Measurements from ENCODE around the gene KAT2A. TPM values are rescaled to one million over a fixed set of nuclear protein-coding genes. Genes with fewer than 3 reads are reported as not detected.

The KAT2A gene
- polyA plus RNA-seq, 3 donors from 2014 or later = 2.9 to 4.3 (median 3.5) TPM

GRCh38 chr17:42087736-42088705 is 33.1 kb downstream of the KAT2A start:
- no peaks in the 10 kb centered on the region for H3K36me3 Mint-ChIP-seq
- no peaks in the 10 kb centered on the region for H3K9me3 Mint-ChIP-seq
- H3K27me3 Mint-ChIP-seq (ENCODE audit: low read depth in 3 of 3) = peaks cover 0 to 5% (median 0%) of the 10 kb centered on the region in 3 donors
- no peaks in the 10 kb centered on the region for H3K4me1 Mint-ChIP-seq
- no peak overlapping the region for H3K27ac Mint-ChIP-seq
- no peak for DNase-seq
- H3K4me3 Mint-ChIP-seq = no peak overlapping the region

GRCh38 chr17:42087042-42087701 is 34.0 kb downstream of the KAT2A start:
- no peaks in the 10 kb centered on the region for H3K36me3 Mint-ChIP-seq

DNA sequence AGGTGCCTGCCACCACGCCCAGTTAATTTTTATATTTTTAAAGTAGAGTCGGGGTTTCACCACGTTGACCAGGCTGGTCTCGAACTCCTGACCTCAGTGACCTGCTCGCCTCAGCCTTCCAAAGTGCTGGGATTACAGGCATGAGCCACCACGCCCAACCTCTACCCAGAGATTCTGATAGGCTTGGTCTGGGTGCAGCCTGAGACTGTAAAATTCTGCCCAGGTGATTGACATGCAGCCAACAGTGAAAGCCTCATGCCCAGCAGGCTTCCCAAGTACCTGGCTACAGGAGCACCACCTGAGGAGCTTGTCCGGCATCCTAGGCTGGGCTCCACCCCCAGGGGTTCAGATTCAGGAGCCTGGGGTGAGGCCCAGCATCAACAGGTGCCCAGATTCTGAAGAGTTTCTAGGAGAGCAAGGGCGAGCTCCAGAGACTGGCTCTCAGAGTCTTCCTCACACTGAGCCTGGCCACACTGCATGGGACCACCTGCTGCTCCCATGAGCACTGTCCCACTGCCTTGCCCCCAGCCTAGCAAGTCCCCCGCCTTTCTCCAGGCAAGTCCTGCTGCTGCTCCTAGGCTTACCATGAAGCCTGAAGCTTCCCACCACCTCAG is 39.5 kb downstream of the KAT2A start:
- no peak for DNase-seq
- H3K4me3 Mint-ChIP-seq = no peak overlapping the region
- peaks cover 0 to 3% (median 2%) of the 10 kb centered on the region in 3 donors for H3K27me3 Mint-ChIP-seq (ENCODE audit: low read depth in 3 of 3)
- no peaks in the 10 kb centered on the region for H3K4me1 Mint-ChIP-seq
- no peak overlapping the region for H3K27ac Mint-ChIP-seq
- H3K9me3 Mint-ChIP-seq = no peaks in the 10 kb centered on the region
- no peaks in the 10 kb centered on the region for H3K36me3 Mint-ChIP-seq

More at GRCh38 chr17:42087042-42087701, 34.0 kb downstream of the KAT2A start:
- DNase-seq = no peak
- Mint-ChIP-seq H3K4me3 (no peak overlapping the region), H3K27ac (no peak overlapping the region), H3K4me1 (no peaks in the 10 kb centered on the region), H3K9me3 (no peaks in the 10 kb centered on the region), H3K27me3 (ENCODE audit: low read depth in 3 of 3) (peaks cover 0 to 5% (median 0%) of the 10 kb centered on the region in 3 donors)

- no peak overlapping the region for H3K27ac Mint-ChIP-seq
- no peaks in the 10 kb centered on the region for H3K9me3 Mint-ChIP-seq
- no peaks in the 10 kb centered on the region for H3K4me1 Mint-ChIP-seq
- no peak for DNase-seq
- peaks cover 0 to 6% (median 2%) of the 10 kb centered on the region in 3 donors for H3K27me3 Mint-ChIP-seq (ENCODE audit: low read depth in 3 of 3)
- H3K4me3 Mint-ChIP-seq = no peak overlapping the region
- H3K36me3 Mint-ChIP-seq = no peaks in the 10 kb centered on the region
Observed at GRCh38 chr17:42079541-42079940, 41.6 kb downstream of the KAT2A start.

DNA sequence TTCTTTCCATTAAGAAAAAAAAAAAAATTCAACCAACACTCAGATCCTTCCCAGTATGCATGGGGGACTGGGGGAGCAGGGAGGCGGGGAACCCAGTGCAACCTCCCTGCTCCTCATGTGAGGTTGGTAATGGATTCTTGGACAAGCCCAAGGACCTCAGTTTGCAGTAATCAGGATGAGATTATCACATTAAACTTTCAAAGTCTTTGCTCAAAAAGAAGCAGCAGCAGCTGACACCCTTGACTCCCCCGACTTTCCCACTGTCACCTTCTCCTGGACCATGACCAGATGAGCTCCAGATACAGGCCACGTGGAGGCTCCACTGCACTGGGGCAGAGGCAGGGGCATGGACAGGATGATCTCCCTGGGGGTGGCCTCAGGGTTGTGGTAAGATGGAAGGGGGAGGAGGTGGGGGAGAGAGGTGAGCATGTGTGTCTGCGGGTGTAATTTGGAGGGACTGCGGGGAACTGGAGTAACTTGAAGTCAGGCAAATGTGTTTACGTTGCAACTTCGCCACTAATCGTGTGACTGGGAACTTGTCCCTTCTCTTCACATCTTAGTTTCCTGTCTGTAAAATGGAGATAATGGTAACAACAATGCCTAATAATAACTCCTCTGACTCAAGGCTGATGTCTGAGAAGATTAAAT is 42.6 kb downstream of the KAT2A start:
- Mint-ChIP-seq H3K9me3 (no peaks in the 10 kb centered on the region), H3K4me3 (no peak overlapping the region), H3K4me1 (no peaks in the 10 kb centered on the region), H3K36me3 (no peaks in the 10 kb centered on the region), H3K27ac (no peak overlapping the region), H3K27me3 (ENCODE audit: low read depth in 3 of 3) (peaks cover 2 to 7% (median 6%) of the 10 kb centered on the region in 3 donors)
- no peak for DNase-seq

DNA sequence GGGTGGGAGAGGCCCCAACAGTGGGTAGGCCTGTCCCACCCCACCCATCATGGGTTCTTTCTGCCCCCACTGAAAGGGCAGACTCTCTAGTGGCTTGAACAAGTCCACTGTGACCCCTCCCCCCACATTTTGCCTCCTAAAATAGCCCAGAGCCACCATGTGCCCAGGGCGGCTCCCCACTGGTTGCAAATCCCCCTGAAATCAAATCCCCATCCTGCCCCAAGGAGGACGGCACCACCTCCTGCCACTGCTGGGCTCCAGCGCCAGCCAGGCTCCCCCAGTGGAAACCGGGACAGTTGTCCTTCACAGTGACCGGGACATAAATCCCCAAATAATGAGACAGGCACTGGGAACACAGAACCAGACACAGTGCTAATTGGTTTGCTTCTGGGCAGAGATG is 43.4 kb downstream of the KAT2A start:
- Mint-ChIP-seq H3K4me3 (no peak overlapping the region), H3K27ac (no peak overlapping the region), H3K27me3 (ENCODE audit: low read depth in 3 of 3) (peaks cover 5 to 11% (median 6%) of the 10 kb centered on the region in 3 donors), H3K4me1 (no peaks in the 10 kb centered on the region), H3K9me3 (no peaks in the 10 kb centered on the region), H3K36me3 (no peaks in the 10 kb centered on the region)
- DNase-seq = no peak

DNA sequence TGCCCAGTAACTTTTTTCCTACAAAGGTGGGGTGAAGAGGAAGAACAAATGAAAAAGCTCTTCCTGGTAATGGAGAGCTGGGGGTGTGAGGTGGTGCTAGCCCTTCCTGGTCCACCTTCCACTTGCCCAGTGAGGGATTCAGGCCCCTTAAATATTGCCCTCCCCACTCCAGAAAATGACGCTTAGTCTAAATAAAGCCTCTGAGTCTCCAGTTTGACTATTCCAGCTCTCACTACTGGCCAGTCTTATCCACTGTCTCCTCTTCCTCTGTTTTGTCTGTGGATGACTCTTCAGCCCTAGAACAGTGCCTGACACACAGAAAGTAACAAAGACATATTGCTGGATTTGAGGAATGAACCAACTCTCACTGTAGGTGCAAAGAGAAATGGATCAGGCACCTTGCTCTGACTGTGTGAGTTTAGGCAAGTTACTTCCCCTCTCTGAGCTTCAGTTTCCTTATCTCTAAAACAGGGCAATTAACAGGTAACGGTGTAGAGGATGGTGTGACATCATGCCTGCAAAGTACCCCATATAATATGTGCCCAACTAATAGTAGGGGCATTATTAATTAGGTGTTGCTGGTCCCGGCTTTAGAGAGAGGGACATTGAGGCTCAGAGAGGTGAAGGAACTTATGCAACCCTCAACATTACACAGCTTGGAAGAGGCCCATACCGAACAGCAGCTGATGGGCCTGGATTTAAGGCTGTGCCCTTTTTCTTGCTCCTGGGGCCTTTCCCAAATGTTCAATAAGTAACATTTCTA is 44.2 kb downstream of the KAT2A start:
- no peak overlapping the region for H3K27ac Mint-ChIP-seq
- H3K4me1 Mint-ChIP-seq = peaks cover 0 to 2% of the 10 kb centered on the region in 2 donors
- H3K9me3 Mint-ChIP-seq = no peaks in the 10 kb centered on the region
- no peak for DNase-seq
- no peak overlapping the region for H3K4me3 Mint-ChIP-seq
- H3K36me3 Mint-ChIP-seq = no peaks in the 10 kb centered on the region
- H3K27me3 Mint-ChIP-seq (ENCODE audit: low read depth in 3 of 3) = peaks cover 5 to 11% (median 6%) of the 10 kb centered on the region in 3 donors

DNA sequence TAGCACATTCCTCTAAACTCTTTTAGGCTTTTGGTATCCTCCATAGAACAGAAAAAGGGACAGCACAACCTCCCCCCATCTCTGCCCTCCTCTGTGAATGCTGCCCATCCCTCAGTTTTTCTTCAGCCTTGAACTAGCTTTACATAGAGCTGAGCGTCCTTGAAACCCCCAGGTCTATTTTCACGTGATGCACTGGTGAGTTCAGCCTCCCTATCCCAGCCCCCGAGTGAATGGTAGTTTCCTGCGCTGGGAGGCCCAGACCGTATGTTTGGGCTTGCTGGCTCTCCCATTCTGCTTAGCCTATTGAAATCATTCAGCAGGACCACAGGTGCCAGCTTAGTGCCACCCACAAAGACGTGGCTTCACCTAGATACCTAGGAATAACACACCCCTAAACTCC is 45.4 kb downstream of the KAT2A start:
- Mint-ChIP-seq H3K9me3 (no peaks in the 10 kb centered on the region), H3K36me3 (no peaks in the 10 kb centered on the region), H3K4me1 (peaks cover 0 to 4% of the 10 kb centered on the region in 2 donors), H3K27me3 (ENCODE audit: low read depth in 3 of 3) (peaks cover 5 to 11% (median 6%) of the 10 kb centered on the region in 3 donors), H3K4me3 (no peak overlapping the region), H3K27ac (no peak overlapping the region)
- DNase-seq = no peak

GRCh38 chr17:42072323-42073187 is 48.6 kb downstream of the KAT2A start:
- DNase-seq = no peak
- Mint-ChIP-seq H3K27me3 (ENCODE audit: low read depth in 3 of 3) (peaks cover 4 to 7% (median 6%) of the 10 kb centered on the region in 3 donors), H3K9me3 (no peaks in the 10 kb centered on the region), H3K36me3 (no peaks in the 10 kb centered on the region), H3K4me1 (peaks cover 0 to 4% of the 10 kb centered on the region in 2 donors), H3K27ac (no peak overlapping the region), H3K4me3 (peak overlapping the region in 3 of 5 donors; percentile 27 to 44 (median 27))

- no peaks in the 10 kb centered on the region for H3K36me3 Mint-ChIP-seq
- DNase-seq = no peak
- H3K27ac Mint-ChIP-seq = no peak overlapping the region
- H3K4me1 Mint-ChIP-seq = peaks cover 0 to 4% of the 10 kb centered on the region in 2 donors
- peak overlapping the region in 2 of 5 donors; percentile 6 to 38 for H3K4me3 Mint-ChIP-seq
- peaks cover 4 to 7% (median 6%) of the 10 kb centered on the region in 3 donors for H3K27me3 Mint-ChIP-seq (ENCODE audit: low read depth in 3 of 3)
- no peaks in the 10 kb centered on the region for H3K9me3 Mint-ChIP-seq
Observed at GRCh38 chr17:42071810-42072209, 49.4 kb downstream of the KAT2A start.

- Mint-ChIP-seq H3K27ac (no peak overlapping the region), H3K4me1 (peaks cover 1 to 7% of the 10 kb centered on the region in 2 donors), H3K27me3 (ENCODE audit: low read depth in 3 of 3) (peaks cover 3 to 8% (median 5%) of the 10 kb centered on the region in 3 donors), H3K4me3 (no peak overlapping the region), H3K36me3 (no peaks in the 10 kb centered on the region), H3K9me3 (no peaks in the 10 kb centered on the region)
- no peak for DNase-seq
Observed at GRCh38 chr17:42068979-42069378, 52.2 kb downstream of the KAT2A start.

- Mint-ChIP-seq H3K9me3 (no peaks in the 10 kb centered on the region), H3K4me1 (peaks cover 7 to 14% of the 10 kb centered on the region in 2 donors), H3K4me3 (no peak overlapping the region), H3K27me3 (ENCODE audit: low read depth in 3 of 3) (peaks cover 0 to 3% (median 2%) of the 10 kb centered on the region in 3 donors), H3K27ac (no peak overlapping the region), H3K36me3 (no peaks in the 10 kb centered on the region)
- DNase-seq = peak; percentile 45 to 58 (median 51)
Observed at GRCh38 chr17:42067371-42068091, 53.6 kb downstream of the KAT2A start.
